Measurements from ENCODE around the gene PGAP6. TPM values are rescaled to one million over a fixed set of nuclear protein-coding genes. Genes with fewer than 3 reads are reported as not detected.
A peak's percentile ranks its signal among the peaks of the same experiment; 100 is the strongest.

Gene PGAP6
- total and polyA plus RNA-seq, 2 of the 4 experiments (the other 2 are of a cell fraction), result 49.1 to 124 TPM

- ATAC-seq (ENCODE audit: low read depth) (peak; percentile 88), DNase-seq (peak; percentile 85)
- H2AK5ac ChIP-seq (ENCODE audit: low read depth, low read length), result peak within 1 kb of the TSS; percentile 1
- peak within 1 kb of the TSS; percentile 80 for H3K4me2 ChIP-seq (ENCODE audit: low read depth, low read length)
- H3K27ac ChIP-seq (ENCODE audit: insufficient read depth, low read length), result peak within 1 kb of the TSS; percentile 18; the same call in 1 of the 2 replicates
- H2BK120ac ChIP-seq (ENCODE audit: low read depth, low read length), result no peak within 1 kb of the TSS
- dilution Hi-C loops (cut with HindIII; ENCODE audit: low sequenced_read_pairs, unreplicated experiment) (no loop called here), intact Hi-C loops (cut with micrococcal nuclease) (loop anchor here (2.0 kb wide), 1 partner anchor 118 kb away; the partner anchor contains the start of gene FAM234A), in situ Hi-C loops (cut with MboI; ENCODE audit: low sequenced_read_pairs) (no loop called here)
- peak within 1 kb of the TSS; percentile 69; the same call in 1 of the 2 replicates for H3K4ac ChIP-seq (ENCODE audit: low read depth, low read length)
- TF ChIP-seq RAD21 (IDR thresholded peaks at IDR 0.05; ENCODE audit: low read length) (peak; percentile 60), BHLHE40 (IDR thresholded peaks at IDR 0.05; ENCODE audit: low read depth, low read length) (no peak), POLR2A (IDR thresholded peaks at IDR 0.05; ENCODE audit: low read depth, low read length) (peak; percentile 60), MAZ (IDR thresholded peaks at IDR 0.05; ENCODE audit: borderline replicate concordance, low read depth, low read length) (peak; percentile 73; the same call in 1 of the 2 replicates), ELK1 (IDR thresholded peaks at IDR 0.05; ENCODE audit: borderline replicate concordance, low read depth, low read length) (no peak), RCOR1 (IDR thresholded peaks at IDR 0.05; ENCODE audit: insufficient replicate concordance, low read length) (no peak), CTCF (conservative IDR thresholded peaks at IDR 0.05; ENCODE audit: low read depth, low read length) (peak; percentile 60), MXI1 (IDR thresholded peaks at IDR 0.05; ENCODE audit: borderline replicate concordance, low read depth, low read length) (peak; percentile 51; the same call in 1 of the 2 replicates)
- peak within 1 kb of the TSS; percentile 98 for H2AK9ac ChIP-seq (replicated peaks; ENCODE audit: low read depth, low read length, poor library complexity)
- peak within 1 kb of the TSS; percentile 38 for H3K56ac ChIP-seq (ENCODE audit: extremely low read depth, insufficient read depth, low read length)
- peaks cover 3% of the 10 kb centered on the region; the same call in 1 of the 2 replicates for H3K36me3 ChIP-seq (ENCODE audit: control insufficient read depth, insufficient read depth, low read length)
- peak within 1 kb of the TSS; percentile 11 for H2BK5ac ChIP-seq (ENCODE audit: low read depth, low read length, poor library complexity, severe bottlenecking)
- H2BK15ac ChIP-seq (ENCODE audit: low read depth, low read length), result no peak within 1 kb of the TSS; the same call in 2 of the 3 replicates
- peak within 1 kb of the TSS; percentile 72 for H4K5ac ChIP-seq (ENCODE audit: low read depth, low read length)
- peaks cover 8% of the 10 kb centered on the region for H3K9me1 ChIP-seq (ENCODE audit: insufficient read depth, low read length)
- WGBS, 2 experiments (ENCODE audit: extremely low coverage in 2 of 2, insufficient read length in 1 of 2), result 1% methylated on average over 30 of the region's 113 CpGs; no CpG with 5 or more reads in 1 of the 2 experiments
- no TSS peak for BruUV-seq (replicated peaks)
- H4K91ac ChIP-seq (ENCODE audit: insufficient read depth, low read depth, low read length), result 0 out of 2 replicates have a peak within 1 kb of the TSS, but pooled peaks have one; percentile 12
- peak within 1 kb of the TSS; percentile 57 for H3K4me3 ChIP-seq (ENCODE audit: insufficient read depth, low read depth, low read length)
- no peak within 1 kb of the TSS for H3K18ac ChIP-seq (ENCODE audit: low read depth, low read length)
- POLR2A ChIA-PET (ENCODE audit: unreplicated experiment), result interaction anchor here (0.6 kb wide), 3 partner anchors 22 to 36 kb away, joined by 4 to 9 read pairs (median 4); no protein-coding TSS in a partner anchor
- peak within 1 kb of the TSS; percentile 31; the same call in 1 of the 2 replicates for H3K14ac ChIP-seq (replicated peaks; ENCODE audit: low read depth, low read length)
- no peak within 1 kb of the TSS for H2BK20ac ChIP-seq (ENCODE audit: low read depth, low read length)
- peak within 1 kb of the TSS; percentile 63 to 78; a peak in 3 of 4 replicates for H4K8ac ChIP-seq (ENCODE audit: low read depth in 2 of 2, low read length in 2 of 2)
- peaks cover 33 to 39% of the 10 kb centered on the region in 2 experiments for H3K79me1 ChIP-seq (ENCODE audit: low read depth in 1 of 2, low read length in 2 of 2)
- peaks cover 24% of the 10 kb centered on the region for H4K20me1 ChIP-seq (ENCODE audit: insufficient read depth, low read length)
- H3K27me3 ChIP-seq (ENCODE audit: control insufficient read depth, insufficient read depth, low read length), result no peaks in the 10 kb centered on the region
- peak within 1 kb of the TSS; percentile 98 for H2AFZ ChIP-seq (replicated peaks; ENCODE audit: low read length, poor library complexity)
- H3K23ac ChIP-seq (ENCODE audit: low read depth, low read length), result no peak within 1 kb of the TSS; the same call in 1 of the 2 replicates
- CTCF ChIA-PET, result no interaction called here
- H3K9me3 ChIP-seq (ENCODE audit: control insufficient read depth, insufficient read depth, low read length), result no peaks in the 10 kb centered on the region
- H3K4me1 ChIP-seq (ENCODE audit: control insufficient read depth, insufficient read depth, low read length), result peaks cover 5% of the 10 kb centered on the region; the same call in 1 of the 2 replicates
- H3K9ac ChIP-seq (ENCODE audit: low read depth, low read length), result peak within 1 kb of the TSS; percentile 74
Measured at GRCh38 chr16:352547-353403, 29.0 kb downstream of the PGAP6 start, which contains the start of gene AXIN1. Gene AXIN1 (minus strand): TSS chr16:352723. CDS start chr16:347025, 5,698 bp downstream.
